Right ventricle myocardium superior (tissue), 1 donor: ENCODE data around the gene FXYD6. TPM values are rescaled to one million over a fixed set of nuclear protein-coding genes. Genes with fewer than 3 reads are reported as not detected.

ENCODE experiments used
- ATAC-seq: fragments of 200-7000 bp; cut with Tn5 transposase; one replicate; pipeline ENCODE4 v1.9.1; 2020; ENCODE audit warnings: mild to moderate bottlenecking; ENCODE audit not compliant: poor library complexity
- DNase-seq: peaks from one replicate; pipeline ENCODE4 v3.0.0-alpha.2; 2020
- intact Hi-C: fragments of 100-400 bp; cut with DNase I; formaldehyde crosslinking; loops from one replicate; pipeline ENCODE4 v1.11.2; 2022
- total RNA-seq: library from RNA; stranded (reverse); fragmentation: NEBNext Ultra II Directional; extraction: Animal tissue kit (Norgen Biotek cat#: 25700); gene quantifications from one replicate; pipeline ENCODE4 v1.2.1, GENCODE V29; 2021
- donor health status: DM: no; HTN: yes; CAD: no; lungs with severe emphysema.

Gene FXYD6
- total RNA-seq, 1 donor from 2014 or later: 34.6 TPM

DNA sequence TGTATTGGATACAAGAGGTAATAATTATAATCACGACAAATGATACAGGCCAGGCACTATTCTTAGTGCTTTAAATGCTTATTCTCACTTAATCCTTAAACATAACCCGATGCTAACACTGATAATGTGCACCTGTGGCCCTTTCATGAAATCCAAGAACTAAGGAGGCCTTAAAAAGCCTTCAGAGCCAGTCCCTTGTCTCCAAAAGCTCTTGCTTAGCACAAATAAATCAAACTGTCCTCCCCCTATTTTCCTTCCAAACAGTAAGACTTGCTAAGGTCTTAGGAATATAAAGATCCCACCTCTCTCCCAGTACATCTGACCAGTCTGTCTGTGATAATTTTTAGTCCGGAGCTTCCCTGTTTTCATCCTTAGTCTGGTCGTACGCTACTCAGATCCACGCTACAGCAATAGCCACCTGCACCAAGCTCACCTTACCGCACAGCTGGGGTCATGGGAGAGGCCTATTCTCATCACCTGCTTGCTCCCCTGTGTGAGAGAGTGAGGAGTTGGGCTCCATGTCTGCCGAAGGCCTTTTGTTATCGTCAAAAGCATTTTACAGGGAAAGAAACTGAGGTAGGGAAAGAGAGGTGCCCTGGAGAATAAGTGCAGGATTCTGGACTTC lies 16.9 kb downstream of the FXYD6 start:
- ATAC-seq (no peak), DNase-seq (no peak)
- intact Hi-C loops: no loop called here

DNA sequence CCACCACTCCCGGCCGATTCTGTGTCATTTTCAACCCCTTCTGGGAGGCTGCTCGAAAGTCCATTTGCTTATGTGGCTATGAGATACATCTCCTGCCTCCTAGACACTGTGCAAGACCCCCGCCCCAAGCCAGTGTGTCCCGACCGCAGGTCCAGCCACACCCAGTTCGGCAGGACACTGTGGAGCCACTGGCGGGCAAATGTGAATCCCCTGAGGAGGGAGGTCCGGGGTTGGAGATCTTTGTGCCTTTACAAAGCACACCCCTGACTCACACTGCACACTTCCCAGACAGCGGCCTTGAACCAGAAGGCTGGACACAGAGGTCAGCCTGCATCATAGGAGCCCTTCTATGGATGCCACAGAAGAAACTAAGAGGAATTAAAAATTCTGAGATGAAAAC lies 17.4 kb downstream of the FXYD6 start:
- intact Hi-C loops: no loop called here
- DNase-seq: no peak
- no peak for ATAC-seq

DNA sequence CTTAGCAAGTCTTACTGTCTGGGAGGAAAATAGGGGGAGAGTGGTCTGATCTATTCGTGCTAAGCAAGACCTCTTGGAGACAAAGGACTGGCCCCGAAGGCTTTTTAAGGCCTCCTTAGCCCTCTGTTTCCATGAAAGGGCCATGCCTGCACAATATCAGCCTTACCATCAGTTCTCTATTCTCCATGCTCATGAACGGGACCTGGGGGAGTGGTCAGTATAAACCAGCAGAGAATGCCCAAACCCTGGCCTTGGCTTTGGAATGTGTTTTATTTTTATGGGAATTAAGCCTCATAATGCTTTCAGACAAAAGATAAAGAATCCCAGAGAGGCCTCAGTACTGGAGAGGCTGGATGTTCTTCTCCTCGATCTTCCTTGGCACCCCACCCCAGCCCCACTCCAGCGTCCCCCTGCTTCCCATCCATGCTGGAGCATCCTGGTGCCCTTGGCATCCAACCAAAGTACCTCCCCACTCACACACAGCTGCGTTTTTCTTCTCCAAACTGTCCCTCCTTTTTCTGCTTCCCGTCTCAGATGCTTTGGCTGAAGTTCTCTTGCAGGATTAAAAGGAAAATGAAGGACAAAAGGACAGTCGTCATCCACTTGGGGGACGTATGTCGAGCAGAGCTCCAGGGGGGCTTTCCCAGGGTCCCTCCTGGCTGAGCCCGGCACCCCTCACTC lies 18.6 kb downstream of the FXYD6 start:
- ATAC-seq (no peak), DNase-seq (no peak)
- intact Hi-C loops: no loop called here

DNA sequence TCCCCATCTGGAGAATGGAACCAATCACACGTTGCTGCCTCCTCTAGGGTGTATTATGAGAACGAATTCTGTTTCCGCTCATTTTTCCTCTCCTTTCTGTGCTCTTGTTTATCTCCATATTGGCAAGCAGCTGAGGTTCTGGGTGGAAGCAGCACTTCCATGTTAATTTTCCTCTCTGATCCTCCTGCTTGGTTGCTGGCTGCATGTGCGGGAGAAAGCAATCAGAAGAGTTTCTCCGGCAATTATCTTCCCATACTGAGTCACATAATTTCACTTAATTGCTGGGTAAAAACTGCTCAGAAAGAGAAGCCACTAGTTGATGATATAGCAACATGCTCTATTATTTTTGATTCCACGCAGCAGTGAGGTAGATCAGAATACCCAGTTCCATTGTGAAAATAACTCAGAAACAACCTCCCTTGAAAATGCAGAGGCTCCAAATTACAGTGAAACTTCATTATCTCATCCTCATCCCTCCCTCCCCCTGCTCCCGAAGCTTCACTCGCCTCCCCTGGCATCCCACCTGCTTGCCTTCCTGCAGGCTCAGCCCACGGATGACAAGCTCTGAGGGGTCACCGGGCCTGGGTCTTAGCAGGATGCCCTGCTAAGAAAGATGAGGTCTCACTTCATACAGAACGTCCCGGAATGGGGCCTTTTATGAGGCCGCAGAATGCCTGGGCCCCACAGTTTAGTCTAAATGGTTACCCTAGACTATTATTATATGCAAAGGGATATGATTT lies 20.4 kb downstream of the FXYD6 start:
- ATAC-seq: no peak
- DNase-seq: no peak
- intact Hi-C loops: no loop called here

DNA sequence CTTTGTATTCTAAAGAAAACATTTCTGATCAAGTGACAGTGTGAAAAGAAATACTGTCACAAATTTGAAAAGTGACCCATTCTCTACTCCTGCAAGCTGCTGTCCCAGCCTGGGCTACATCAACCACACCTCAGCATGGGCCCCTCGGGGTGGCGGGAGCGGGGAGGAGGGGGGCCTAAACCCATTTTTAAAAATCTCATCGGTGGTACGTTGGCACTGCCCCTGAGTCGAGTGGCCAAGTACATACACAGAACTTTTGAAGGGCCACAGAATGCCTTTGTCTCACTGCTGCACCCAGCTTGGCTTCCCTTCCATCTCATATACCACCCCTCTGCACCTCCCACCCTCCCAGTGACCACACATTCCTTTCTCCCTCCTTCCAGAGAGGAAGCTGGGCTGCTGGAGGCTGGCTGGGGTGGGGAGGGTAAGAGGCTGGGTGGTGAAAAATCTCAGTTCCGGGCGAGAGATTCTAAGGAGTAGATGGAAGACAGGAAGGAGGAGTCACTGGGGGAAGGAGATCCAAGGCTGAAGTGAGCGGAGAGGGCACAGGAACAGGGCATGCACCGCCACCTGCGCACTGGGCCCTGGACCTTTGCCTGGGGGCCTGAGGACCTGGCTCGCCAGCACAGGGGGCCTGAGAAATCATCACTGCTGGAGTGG lies 21.1 kb downstream of the FXYD6 start:
- no peak for DNase-seq
- intact Hi-C loops: no loop called here
- no peak for ATAC-seq

DNA sequence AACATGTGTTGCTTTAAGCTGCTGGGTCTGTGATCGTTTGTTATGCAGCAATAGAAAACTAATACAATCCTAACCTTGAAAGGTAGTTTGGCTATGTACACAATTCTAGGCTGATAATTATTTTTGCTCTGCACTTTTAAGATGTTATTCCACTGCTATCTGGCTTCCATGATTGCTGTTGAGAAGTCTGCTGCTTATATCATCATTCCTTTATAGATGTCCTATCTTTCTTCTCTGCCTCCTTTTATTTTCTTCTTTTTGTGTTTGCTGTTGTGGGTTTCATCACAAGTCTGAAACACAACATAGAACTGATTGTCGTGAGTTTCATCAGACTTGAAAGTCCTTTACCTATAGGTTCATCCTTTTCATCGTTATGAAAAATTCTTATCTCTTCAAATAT lies 24.1 kb downstream of the FXYD6 start:
- intact Hi-C loops: no loop called here
- no peak for ATAC-seq
- no peak for DNase-seq

DNA sequence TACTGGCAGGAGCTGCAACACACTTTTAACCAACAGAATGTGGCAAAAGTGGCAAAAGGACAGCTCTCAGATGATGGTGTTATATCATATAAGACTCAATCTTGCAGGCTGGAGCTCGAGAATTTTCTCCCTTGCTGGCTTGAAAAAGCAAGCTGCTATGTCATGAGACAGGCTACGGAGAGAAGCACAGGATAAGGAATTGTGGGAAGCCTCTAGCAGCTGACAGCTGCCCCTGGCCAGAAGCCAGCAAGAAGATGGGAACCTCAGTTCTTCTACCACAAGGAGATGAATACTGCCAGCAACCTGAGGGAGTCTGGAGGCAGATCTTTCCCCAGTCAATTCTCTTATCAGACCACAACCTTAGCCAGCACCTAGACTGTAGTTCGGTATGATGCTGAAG lies 24.6 kb downstream of the FXYD6 start:
- no peak for DNase-seq
- ATAC-seq: peak; percentile 62
- intact Hi-C loops: no loop called here

DNA sequence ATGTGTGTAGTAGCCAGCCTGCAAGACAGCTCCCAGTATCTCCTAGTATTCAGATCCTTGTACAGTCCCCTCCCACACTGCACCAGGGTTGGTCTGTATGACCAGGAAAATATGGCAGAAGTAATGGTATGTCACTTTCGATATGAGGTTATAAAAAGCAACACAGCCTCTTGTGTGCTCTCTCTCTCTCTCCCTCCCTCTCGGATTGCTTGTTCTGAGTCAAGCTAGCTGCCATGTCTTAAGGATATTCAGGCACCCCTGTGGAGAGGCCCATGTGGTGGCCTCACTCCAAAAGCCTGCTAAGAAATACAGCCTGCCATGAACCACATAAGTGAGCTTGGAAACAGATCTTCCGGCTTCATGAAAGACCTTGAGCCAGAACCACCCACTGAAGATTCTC lies 25.4 kb downstream of the FXYD6 start:
- DNase-seq (no peak), ATAC-seq (peak; percentile 70)
- intact Hi-C loops: no loop called here

DNA sequence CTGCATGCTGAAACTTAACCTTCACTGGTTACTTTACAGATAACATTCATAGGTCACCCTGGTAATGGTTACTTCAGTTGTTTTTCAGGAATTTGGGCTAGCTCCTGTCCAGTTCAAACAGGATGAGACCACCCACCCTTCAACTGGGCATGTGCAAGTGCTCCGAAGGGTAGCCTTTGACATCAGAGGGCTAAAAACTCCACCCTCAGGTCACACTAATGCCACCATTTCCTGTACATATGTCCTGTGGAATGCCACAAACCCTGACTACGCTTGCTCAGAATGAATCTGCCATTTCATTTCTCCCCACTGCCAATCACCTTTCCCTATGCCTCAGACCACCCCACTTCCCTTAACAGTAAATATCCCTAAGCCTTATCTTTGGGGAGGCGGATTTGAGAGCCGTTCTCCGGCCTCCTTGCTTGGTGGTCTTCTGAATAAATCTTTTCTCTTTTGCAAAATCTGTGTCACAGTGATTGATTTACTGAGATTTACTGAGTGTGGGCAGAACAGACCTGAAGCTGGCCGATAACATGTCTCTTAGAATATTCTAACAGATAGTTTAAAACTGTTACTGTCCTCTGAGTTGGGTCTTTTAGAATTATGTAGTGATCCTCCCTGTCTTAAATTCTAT lies 26.6 kb downstream of the FXYD6 start:
- intact Hi-C loops: loop anchor here (10.0 kb wide), 1 partner anchor 205 kb away; no protein-coding TSS in a partner anchor
- no peak for ATAC-seq
- DNase-seq: no peak

DNA sequence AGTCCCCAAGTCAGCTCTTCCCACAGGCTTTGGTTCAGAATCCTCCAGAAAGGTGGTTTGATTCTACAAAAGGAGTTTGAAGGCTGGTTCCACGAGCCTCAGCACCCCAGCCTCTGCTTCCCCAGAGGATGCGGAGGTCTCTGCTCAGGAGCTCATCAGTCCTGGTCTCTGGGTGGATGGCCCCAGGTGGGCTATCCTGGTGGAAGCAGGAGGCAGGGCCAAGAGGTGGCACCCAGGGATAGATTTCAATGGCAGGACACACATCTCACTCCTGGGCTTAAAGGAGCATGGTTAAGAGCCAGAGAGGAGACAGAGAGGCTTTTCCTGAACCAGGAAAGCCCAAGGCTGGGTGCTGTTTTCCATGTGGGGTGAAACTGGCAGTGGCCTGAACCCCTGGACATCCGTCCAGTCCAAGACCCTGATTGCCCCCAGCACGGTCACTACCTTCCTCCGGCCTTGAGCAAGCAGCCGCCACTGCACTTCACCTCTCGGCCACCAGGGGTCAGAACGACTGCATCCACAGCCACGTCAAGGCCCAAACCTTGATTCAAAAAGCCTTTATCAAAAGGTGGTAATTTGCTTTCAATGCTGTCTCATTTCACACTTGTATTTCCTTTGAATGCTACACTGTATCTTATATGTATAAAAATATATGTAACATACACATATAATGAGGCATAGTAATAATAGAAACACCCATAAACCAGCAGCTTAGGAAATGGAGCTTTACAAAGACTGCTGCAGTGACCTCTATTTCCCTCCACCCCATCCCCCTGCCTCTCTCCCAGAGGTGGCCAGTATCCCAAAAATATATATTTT lies 32.6 kb downstream of the FXYD6 start:
- intact Hi-C loops: loop anchor here (1.0 to 10.0 kb wide), 3 partner anchors 63 to 211 kb away; no protein-coding TSS in a partner anchor
- ATAC-seq (peak; percentile 84), DNase-seq (peak; percentile 91)

DNA sequence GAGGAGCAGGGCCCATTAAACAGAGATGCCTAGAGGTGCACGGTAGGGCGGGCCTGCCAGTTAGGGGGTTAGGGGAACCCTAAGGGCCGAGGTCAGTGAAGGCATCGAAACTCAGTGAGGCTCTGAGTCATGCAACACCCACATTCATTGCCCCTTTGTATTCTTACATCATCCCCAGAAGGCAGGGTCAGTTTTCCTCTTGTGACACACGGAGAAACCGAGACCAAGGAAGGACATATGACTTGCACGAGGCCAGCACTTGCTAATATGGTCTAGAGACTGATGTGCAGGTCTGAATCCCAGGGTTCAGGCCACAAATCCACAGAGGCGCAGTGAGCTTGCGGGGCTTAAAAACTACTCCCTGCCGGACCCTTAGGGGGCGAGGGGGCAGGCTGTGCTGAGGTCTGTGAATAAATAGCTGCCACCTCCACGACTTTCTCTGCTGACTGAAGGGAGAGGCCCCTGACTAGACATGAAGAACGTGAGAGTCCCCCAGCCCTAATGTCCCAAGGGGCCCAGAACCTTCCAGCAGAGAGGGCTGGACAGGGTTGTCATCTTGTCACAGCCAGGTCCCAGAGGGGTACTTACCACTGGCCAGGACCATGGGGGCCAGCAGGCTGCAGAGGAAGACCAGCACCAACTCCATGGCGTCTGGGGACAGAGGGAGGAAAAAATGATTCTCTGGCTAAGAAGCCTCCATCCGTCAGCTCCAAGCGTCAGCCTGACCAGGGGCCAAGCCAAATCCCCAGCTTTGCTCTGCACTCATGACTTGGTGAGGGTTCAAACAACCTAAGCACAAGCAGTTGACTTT lies 34.1 kb downstream of the FXYD6 start:
- intact Hi-C loops: loop anchor here (5.0 to 10.0 kb wide), 2 partner anchors 65 to 212 kb away; no protein-coding TSS in a partner anchor
- DNase-seq (no peak), ATAC-seq (peak; percentile 41)

DNA sequence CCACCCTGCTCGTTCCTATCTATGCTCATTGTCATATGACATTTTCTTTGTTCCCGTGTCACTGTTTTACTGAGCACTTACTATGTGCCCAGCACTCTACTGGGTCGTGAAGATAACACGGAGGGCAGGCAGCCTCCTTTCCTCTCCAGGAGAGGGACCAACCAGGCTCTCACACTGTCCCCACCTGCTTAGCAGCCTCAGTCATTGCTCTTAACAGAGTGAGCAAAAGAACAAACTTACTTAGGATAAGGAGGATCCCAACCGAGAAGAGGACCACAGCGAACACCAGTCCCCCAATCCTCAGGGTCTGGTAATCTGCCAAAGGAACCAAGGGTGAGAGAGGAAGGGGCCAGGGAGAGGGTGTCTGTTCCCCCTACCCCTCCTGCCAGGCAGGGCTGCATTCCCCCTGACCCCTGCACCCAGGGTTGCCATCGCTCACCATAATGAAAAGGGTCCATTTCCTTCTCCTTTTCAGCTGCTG lies 34.9 kb downstream of the FXYD6 start:
- intact Hi-C loops: loop anchor here (5.0 to 10.0 kb wide), 2 partner anchors 66 to 213 kb away; no protein-coding TSS in a partner anchor
- no peak for DNase-seq
- no peak for ATAC-seq

DNA sequence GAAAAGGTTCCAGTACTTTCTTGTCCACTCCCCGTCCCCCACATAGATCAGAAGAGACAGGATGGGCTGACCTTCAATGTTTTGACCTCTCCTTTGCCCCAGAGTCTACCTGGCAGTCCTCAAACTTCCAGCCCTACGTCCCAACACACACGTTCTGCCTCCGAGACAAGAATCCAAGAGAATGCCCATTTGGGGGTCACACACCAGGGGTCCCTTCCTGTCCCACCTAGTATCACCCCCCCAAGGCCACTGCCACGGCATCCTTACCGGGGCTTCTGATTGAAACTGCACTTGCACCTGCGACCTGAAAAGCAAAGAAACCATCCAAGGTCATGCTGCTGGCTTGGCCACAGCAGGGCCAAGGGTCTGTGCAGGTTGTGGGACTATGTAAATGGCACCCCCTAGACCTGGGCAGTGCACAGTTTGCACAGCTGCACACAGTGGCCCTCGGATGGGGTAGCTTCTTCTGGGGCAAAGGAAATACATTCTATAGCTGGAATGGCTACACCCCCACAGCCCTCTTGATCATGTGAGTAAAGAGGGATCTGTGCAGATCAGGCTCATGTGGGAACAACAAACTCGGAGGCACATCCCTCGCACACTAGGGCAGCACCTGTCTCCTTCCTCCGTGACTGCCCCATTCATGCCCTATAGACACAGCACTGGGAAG lies 35.4 kb downstream of the FXYD6 start:
- DNase-seq: no peak
- ATAC-seq: no peak
- intact Hi-C loops: loop anchor here (5.0 to 10.0 kb wide), 2 partner anchors 66 to 214 kb away; no protein-coding TSS in a partner anchor

DNA sequence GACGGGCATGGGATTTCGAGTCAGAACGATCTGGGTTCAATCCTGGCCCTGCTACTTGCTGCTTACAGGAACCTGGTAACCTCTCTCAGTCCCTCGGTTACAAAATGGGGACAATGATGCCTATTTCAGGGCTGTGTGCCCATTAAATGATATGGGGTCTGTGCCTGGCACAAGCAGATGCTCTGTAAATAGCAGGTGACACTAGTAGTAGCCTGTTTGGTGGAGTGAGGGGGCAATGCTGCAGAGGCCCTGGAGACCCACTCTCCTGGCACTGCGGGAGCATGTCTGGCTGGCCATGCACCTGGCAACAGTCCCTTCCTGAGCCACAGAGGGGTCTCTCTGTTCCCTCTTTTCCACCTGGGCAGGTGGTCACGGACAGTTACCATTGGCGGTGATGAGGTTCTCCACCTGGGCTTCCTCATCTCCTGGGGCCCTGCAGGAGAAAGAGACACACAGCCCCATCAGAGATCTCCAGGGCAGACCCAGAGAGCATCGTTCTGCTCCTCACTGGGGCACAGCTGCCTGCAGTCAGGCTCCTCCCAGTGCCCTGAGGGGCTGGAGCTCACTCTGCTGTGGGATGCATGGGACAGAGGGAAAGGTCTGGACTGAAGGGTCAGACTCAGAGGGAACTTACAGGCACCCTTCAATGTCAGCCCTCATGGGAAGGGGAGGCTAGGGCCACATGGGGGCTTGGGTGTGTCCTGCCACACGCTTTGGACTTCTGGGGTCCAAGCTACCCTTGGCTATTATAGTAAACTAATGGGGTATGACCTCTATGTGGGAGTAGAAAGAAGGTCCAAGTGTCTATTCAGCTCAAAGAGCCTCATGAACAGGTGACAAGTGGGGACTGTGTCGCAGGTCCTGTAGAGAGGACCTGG lies 36.3 kb downstream of the FXYD6 start:
- intact Hi-C loops: loop anchor here (5.0 to 10.0 kb wide), 2 partner anchors 67 to 215 kb away; no protein-coding TSS in a partner anchor
- ATAC-seq: no peak
- DNase-seq: no peak

DNA sequence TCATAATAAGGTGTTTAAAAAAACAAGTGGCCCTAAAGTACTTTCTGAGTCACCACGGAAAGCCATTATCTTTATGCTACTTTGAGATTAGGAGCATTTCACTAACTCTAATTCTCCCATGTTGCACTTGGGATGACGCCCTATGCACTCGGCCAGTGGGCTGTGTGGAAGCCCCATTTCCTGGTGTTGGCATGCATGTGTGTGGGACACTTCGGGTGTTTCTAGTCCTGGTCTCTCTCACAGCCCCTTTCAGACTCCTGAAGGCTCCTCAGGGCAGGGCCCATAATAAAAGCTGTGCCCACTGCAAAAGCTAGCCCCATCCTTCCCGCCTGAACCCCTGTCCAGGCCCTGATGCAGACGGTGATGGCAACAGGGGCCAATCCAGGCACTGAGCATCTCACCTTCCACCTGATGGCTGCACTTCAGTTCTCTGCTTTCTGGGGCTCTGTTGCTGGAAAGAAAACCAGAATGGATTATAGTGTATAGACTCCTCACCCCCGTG lies 37.0 kb downstream of the FXYD6 start:
- intact Hi-C loops: no loop called here
- ATAC-seq: no peak
- DNase-seq: no peak
